OCI-LY1 (cell line): ENCODE measurements around the gene AK3.

Source experiments
- H2AFZ ChIP-seq: fragments of 200-600 bp; sonication (generic), shearing (Covaris generic); 2 replicates; pipeline ENCODE4 v1.6.0; 2014; ENCODE audit warnings: antibody characterized with exemption, mild to moderate bottlenecking, low read length
- H3F3A ChIP-seq: fragments of 200-600 bp; sonication (generic), shearing (Covaris generic); 2 replicates; pipeline ENCODE4 v1.6.0; 2014; ENCODE audit warnings: mild to moderate bottlenecking, antibody characterized with exemption, low read length, moderate library complexity; ENCODE audit not compliant: insufficient read depth
- H3K27ac ChIP-seq: fragments of 200-600 bp; sonication (generic); 2 replicates; pipeline ENCODE4 v1.5.1; 2014; ENCODE audit warnings: low read length, mixed run types, mild to moderate bottlenecking, low read depth; ENCODE audit not compliant: poor library complexity, severe bottlenecking
- H3K27me3 ChIP-seq: fragments of 200-600 bp; sonication (generic); 2 replicates; pipeline ENCODE4 v1.6.0; 2014; ENCODE audit warnings: antibody characterized with exemption, mild to moderate bottlenecking, low read length, moderate library complexity; ENCODE audit not compliant: insufficient read depth
- H3K36me3 ChIP-seq: fragments of 200-600 bp; sonication (generic); 2 replicates; pipeline ENCODE4 v1.6.1; 2014; ENCODE audit warnings: mild to moderate bottlenecking, antibody characterized with exemption, low read length, moderate library complexity, mixed read lengths; ENCODE audit not compliant: insufficient read depth
- H3K4me1 ChIP-seq: fragments of 200-600 bp; sonication (generic); 2 replicates; pipeline ENCODE4 v1.5.1; 2014; ENCODE audit warnings: mild to moderate bottlenecking, low read length, moderate library complexity; ENCODE audit not compliant: insufficient read depth, severe bottlenecking
- H3K4me2 ChIP-seq: fragments of 200-600 bp; sonication (generic), shearing (Covaris generic); 2 replicates; pipeline ENCODE4 v1.6.1; 2014; ENCODE audit warnings: low read length
- H3K4me3 ChIP-seq: fragments of 200-600 bp; sonication (generic); 2 replicates; pipeline ENCODE4 v1.5.1; 2014; ENCODE audit warnings: low read length, low read depth, mild to moderate bottlenecking, mixed read lengths; ENCODE audit not compliant: poor library complexity, severe bottlenecking
- H3K79me2 ChIP-seq: fragments of 200-600 bp; shearing (Covaris generic); 2 replicates; pipeline ENCODE4 v1.6.1; 2016; ENCODE audit warnings: mixed run types, low read length, mixed read lengths; ENCODE audit not compliant: insufficient read depth
- H3K9ac ChIP-seq: fragments of 200-600 bp; sonication (generic), shearing (Covaris generic); 2 replicates; pipeline ENCODE4 v1.6.1; 2014; ENCODE audit warnings: mild to moderate bottlenecking, low read length, mixed read lengths
- H3K9me2 ChIP-seq: fragments of 200-600 bp; sonication (generic), shearing (Covaris generic); 2 replicates; pipeline ENCODE4 v1.6.1; 2014; ENCODE audit warnings: low read depth, mild to moderate bottlenecking, low read length, mixed read lengths
- H3K9me3 ChIP-seq: fragments of 200-600 bp; shearing (Covaris generic); 2 replicates; pipeline ENCODE4 v1.6.1; 2014; ENCODE audit warnings: low read length, mixed read lengths
- H4K20me1 ChIP-seq: fragments of 200-600 bp; sonication (generic), shearing (Covaris generic); 2 replicates; pipeline ENCODE4 v1.6.0; 2016; ENCODE audit warnings: mild to moderate bottlenecking, low read length; ENCODE audit not compliant: insufficient read depth
- CTCF ChIP-seq: fragments of 200-600 bp; sonication (generic), shearing (Covaris generic); IDR thresholded peaks from 2 replicates; pipeline ENCODE4 v1.5.1; 2017; ENCODE audit warnings: mild to moderate bottlenecking, antibody characterized with exemption, low read length, moderate library complexity, mixed read lengths
- EZH2 ChIP-seq: fragments of 200-600 bp; sonication (generic), shearing (Covaris generic); IDR thresholded peaks from 2 replicates; pipeline ENCODE4 v1.8.0; 2017; ENCODE audit warnings: borderline replicate concordance, mixed run types, mild to moderate bottlenecking, antibody characterized with exemption, low read length, moderate library complexity, mixed read lengths

Gene AK3

GRCh38 chr9:4748612-4749011 is 7.6 kb upstream of the AK3 start:
- Histone ChIP-seq H2AFZ (no peak overlapping the region), H3K27ac (no peak overlapping the region), H3F3A (no peaks in the 10 kb centered on the region), H4K20me1 (no peaks in the 10 kb centered on the region), H3K4me1 (no peaks in the 10 kb centered on the region), H3K36me3 (no peaks in the 10 kb centered on the region; the same call in 1 of the 2 replicates), H3K4me2 (no peak overlapping the region), H3K79me2 (no peaks in the 10 kb centered on the region), H3K4me3 (no peak overlapping the region), H3K9ac (no peak overlapping the region), H3K27me3 (peaks cover 7% of the 10 kb centered on the region; the same call in 1 of the 2 replicates), H3K9me3 (no peaks in the 10 kb centered on the region), H3K9me2 (no peaks in the 10 kb centered on the region)
- TF ChIP-seq CTCF (no peak), EZH2 (no peak)

- peaks cover 9% of the 10 kb centered on the region for H3K4me1 ChIP-seq
- no peak overlapping the region for H3K27ac ChIP-seq
- no peaks in the 10 kb centered on the region for H4K20me1 ChIP-seq
- H3K9me3 ChIP-seq: no peaks in the 10 kb centered on the region
- H3K9ac ChIP-seq: no peak overlapping the region
- no peaks in the 10 kb centered on the region; the same call in 1 of the 2 replicates for H3K36me3 ChIP-seq
- no peaks in the 10 kb centered on the region for H3K79me2 ChIP-seq
- H3K4me3 ChIP-seq: no peak overlapping the region
- H3K9me2 ChIP-seq: no peaks in the 10 kb centered on the region
- no peaks in the 10 kb centered on the region for H3K27me3 ChIP-seq
- TF ChIP-seq EZH2 (no peak), CTCF (no peak)
- H3K4me2 ChIP-seq: no peak overlapping the region
- H3F3A ChIP-seq: no peaks in the 10 kb centered on the region
- H2AFZ ChIP-seq: no peak overlapping the region
Observed at GRCh38 chr9:4746278-4747030, 5.5 kb upstream of the AK3 start.

- no peak overlapping the region for H2AFZ ChIP-seq
- no peaks in the 10 kb centered on the region for H3K9me3 ChIP-seq
- H3F3A ChIP-seq: no peaks in the 10 kb centered on the region
- H3K9me2 ChIP-seq: no peaks in the 10 kb centered on the region
- H4K20me1 ChIP-seq: no peaks in the 10 kb centered on the region
- TF ChIP-seq CTCF: no peak
- no peak for TF ChIP-seq EZH2
- peaks cover 4% of the 10 kb centered on the region; the same call in 1 of the 2 replicates for H3K36me3 ChIP-seq
- peaks cover 23% of the 10 kb centered on the region for H3K4me1 ChIP-seq
- no peak overlapping the region for H3K9ac ChIP-seq
- peaks cover 21% of the 10 kb centered on the region for H3K79me2 ChIP-seq
- H3K4me2 ChIP-seq: no peak overlapping the region
- no peak overlapping the region for H3K27ac ChIP-seq
- H3K4me3 ChIP-seq: no peak overlapping the region
- H3K27me3 ChIP-seq: no peaks in the 10 kb centered on the region
Observed at GRCh38 chr9:4743131-4743875, 2.3 kb upstream of the AK3 start.
